GM21717 (cell line): ENCODE data around the gene PCDHGA5.
"Not testable (repeated sequence)": the region's sequence is repeated elsewhere in the genome, so short reads cannot be mapped to it uniquely, and the experiment has no call there.

Experiments used
- ATAC-seq: cut with Tn5 transposase; IDR thresholded peaks from one replicate; pipeline ENCODE4 v1.9.1; 2021; ENCODE audit warnings: mild to moderate bottlenecking, moderate library complexity; ENCODE audit not compliant: unreplicated experiment

PCDHGA5 gene

DNA sequence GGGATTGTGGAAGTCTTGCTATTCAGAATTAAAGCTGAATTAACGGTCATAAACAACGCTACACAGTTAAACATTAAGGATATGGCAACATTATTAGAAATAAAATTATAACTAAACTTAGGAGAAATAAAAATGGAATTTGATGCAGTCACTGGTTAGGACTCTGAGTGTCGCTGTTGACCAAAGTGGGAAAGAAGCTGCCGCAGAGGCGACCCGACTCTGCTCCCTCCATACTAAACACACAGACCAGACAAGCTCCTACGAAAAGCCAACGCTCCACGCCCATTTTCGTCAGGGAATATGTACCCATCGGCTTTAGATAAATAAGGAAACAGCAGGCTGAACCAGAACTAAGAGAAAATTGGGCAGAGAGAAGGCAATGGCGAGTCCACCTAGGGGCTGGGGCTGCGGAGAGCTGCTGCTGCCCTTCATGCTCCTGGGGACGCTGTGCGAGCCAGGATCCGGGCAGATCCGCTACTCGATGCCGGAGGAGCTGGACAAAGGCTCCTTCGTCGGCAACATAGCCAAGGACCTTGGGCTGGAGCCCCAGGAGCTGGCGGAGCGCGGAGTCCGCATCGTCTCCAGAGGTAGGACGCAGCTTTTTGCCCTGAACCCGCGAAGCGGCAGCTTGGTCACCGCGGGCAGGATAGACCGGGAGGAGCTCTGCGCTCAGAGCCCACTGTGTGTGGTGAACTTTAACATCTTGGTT, at the start of gene PCDHGA5:
PCDHGA5 (plus strand) TSS at position 211 of the 709 bp plus-strand sequence; CDS start at position 380, 169 bp downstream.
- no peak for ATAC-seq

DNA sequence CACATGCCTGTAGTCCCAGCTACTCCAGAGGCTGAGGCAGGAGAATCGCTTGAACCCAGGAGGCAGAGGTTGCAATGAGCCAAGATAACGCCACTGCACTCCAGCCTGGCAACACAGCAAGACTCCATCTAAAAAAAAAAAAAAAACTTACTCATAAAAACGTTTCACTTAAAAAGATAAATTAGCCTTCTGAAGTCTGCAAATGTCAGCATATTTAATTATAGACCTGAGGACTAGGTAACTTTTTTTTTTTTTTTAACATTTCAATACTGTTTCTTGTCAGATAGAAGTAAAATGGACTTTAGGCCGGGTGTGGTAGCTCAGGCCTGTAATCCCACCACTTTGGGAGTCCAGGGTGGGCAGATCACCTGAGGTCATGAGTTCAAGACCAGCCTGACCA, 47.0 kb upstream of the PCDHGA5 start:
- ATAC-seq, result not testable (repeated sequence)

DNA sequence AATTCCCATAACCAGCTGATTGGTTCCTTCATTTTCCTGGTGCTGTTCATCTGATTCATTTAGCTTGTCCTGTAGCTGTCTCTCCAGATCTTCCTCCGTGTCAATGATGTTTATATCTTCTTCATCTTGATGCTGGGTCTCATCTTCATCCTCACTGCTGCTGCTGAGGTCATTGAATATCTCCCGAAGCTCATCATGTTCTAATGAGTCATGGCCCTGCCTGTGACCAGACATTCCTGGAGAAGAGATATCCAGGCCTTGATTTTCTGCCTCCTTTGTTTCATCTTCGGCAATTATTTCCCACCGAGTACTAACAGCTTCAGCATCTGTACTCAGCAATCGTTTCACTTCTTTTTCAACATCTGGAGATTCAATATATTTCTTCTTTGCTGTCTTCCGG, 44.8 kb upstream of the PCDHGA5 start:
- no peak for ATAC-seq

DNA sequence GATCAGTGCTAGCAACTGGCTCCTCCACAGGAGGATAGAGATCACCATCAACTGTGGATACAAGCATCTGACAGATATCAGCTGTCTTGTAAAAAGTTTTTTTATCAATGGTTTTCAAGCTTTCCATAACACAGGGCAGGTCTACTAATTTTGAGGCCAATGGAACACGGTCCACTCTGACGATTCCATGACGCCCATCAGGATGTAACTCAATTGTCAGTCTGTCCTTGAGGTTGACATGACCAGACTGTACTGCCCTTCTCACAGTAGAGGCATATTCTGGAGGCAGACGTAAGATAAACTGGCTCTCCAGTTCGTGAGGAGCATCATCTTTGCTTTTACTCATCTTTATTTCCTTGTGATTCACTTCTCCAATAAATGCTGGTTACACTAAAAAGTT, 44.3 kb upstream of the PCDHGA5 start:
- no peak for ATAC-seq

DNA sequence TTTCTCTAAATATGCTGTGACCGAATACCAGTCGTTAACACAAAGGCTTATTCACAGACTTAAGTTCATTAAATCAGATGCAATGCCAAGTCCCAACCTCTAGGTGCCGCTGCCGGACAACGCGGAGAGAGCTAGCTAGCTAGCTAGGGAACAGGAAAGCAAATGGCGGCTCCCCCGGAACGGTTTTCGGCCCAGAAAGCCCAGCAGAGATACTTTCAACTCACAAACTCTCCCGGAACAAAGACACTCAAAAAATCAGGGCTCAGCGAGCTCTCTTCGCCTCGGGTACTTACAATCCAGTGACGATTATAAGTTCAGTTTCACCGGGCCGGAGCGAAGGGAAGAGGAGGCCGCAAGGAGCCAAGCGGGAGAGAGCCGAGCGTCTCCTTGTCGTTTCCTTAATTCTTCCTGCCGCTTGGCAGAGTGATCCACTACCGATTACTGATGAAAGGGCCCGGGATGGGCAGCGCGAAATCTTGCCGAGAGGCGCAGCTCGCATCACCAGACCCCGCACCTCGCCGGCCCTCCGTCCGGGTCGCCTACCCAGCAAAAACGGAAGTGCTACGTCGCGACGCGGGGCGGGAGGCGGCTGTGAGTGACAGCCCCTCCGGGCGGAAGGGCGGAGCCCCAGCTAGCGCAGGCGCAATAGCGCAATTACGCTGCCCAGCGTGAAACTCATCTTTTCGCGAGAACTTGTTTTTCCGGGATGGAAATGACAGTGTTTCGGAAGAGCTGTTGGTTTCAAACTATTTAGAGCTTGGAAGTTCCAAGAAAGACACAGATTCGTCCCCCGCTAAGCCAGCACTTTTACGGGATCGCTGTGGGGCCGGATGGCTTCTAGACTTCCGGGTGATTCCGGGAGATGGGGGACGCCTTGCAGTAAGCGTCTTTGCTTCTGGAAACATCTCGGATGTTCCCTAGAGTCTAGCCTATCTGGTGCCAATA, 43.5 kb upstream of the PCDHGA5 start, which contains the start of gene TAF7:
TAF7 (minus strand) TSS at position 560 of the 945 bp plus-strand sequence. CDS start 740 bp downstream, outside the sequence.
- peak; percentile 93 for ATAC-seq

DNA sequence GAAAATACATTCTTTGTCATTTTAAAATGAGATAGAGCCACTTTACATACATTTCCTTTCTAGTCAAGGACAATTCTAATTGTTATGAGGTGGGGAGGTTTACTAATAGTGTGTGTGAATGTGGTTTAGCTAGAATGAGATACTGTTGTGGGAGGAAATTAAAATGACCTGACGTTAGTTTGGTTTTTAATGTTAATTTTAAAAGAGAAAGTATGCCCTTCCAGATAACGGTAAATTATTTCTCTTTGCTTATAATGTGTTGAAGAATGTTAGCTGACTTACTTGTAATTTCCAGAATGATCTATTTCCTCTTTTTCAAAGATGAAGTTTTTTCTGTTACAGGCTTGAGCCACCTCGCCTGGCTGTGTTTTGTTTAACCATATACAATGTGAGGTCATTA, 41.7 kb upstream of the PCDHGA5 start:
- ATAC-seq, result no peak

DNA sequence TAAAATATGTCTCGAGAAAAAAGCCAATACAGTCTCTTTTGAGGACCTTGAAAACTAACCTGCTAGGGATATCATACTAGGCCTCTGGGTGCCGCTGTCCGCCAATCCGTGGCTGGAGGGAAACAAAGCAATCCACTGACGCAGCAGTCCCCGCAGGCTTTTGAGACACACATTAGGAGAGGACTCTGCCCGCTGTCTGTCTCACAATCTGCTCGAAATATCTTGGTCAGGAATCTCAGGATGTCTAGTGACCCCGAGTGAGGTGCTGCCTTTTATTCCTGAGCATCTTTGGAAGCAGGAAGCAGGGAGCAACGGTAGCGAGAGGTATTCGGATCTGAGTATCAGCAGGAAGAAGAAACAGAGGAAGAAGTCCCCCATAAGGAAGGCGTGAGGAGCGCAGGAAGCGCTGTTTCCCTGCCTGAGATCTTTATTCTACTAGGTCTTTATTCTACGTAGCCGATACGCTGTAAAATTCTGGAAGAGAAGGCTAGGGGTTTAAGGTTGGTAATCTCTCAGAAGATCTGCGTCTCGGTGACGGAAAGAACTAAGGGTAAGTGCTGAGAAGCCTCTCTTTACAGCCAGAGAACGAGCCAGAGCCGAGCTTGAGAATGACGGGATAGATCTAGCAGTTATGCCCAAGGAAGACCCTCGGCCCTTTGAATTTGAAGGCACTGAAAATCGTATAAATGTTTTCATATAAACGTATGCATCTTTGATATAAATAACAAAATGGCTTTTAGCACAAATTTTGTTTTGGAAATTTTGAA, 37.7 kb upstream of the PCDHGA5 start:
- peak; percentile 82 for ATAC-seq

DNA sequence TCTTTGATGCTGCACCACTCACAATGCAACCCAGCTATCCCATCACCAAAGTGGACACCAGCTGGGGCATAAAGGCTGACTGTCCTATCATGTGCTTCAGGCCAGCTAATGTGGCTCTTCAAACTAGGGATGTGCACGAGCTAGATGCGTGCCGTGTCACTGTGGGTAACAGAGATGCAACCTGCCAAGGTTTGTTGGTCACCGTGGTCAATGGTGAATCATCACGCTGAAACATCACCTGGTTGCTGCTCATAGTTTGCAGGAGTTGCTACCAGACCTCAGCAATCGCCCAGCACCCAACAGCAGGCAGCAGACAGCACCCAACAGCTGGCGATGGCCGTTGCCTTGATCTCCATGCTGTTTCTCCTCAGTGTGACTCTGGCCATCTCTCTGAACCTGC, 35.7 kb upstream of the PCDHGA5 start:
- ATAC-seq, result no peak

DNA sequence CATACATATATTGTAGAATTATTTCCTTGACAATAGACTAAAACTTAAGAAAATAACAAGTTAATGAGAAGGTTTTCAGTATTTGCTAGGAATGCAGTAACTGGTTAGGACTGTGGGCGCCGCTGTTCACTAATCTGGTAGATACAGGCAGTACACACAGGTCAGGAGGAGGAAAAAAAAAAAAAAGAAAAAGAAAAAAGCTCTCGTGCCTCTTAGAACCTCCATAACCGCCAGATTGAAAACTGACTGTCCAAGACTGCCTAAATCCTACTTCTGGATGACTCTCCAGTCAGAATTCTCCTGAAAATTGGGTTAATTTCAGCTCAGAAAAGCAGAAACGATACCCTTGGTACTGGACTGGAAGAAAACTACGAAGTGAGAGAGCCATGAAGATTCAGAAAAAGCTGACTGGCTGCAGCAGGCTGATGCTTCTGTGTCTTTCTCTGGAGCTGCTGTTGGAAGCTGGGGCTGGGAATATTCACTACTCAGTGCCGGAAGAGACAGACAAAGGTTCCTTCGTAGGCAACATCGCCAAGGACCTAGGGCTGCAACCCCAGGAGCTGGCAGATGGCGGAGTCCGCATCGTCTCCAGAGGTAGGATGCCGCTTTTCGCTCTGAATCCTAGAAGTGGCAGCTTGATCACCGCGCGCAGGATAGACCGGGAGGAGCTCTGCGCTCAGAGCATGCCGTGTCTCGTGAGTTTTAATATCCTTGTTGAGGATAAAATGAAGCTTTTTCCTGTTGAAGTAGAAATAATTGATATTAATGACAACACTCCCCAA, 33.5 kb upstream of the PCDHGA5 start, which contains the start of gene PCDHGA1:
PCDHGA1 (plus strand) TSS at position 216 of the 782 bp plus-strand sequence.
- ATAC-seq, result no peak

DNA sequence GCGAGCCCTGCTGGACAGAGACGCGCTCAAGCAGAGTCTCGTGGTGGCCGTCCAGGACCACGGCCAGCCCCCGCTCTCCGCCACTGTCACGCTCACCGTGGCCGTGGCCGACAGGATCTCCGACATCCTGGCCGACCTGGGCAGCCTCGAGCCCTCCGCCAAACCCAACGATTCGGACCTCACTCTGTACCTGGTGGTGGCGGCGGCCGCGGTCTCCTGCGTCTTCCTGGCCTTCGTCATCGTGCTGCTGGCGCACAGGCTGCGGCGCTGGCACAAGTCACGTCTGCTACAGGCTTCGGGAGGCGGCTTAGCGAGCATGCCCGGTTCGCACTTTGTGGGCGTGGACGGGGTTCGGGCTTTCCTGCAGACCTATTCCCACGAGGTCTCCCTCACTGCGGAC, 31.4 kb upstream of the PCDHGA5 start:
- not testable (repeated sequence) for ATAC-seq

DNA sequence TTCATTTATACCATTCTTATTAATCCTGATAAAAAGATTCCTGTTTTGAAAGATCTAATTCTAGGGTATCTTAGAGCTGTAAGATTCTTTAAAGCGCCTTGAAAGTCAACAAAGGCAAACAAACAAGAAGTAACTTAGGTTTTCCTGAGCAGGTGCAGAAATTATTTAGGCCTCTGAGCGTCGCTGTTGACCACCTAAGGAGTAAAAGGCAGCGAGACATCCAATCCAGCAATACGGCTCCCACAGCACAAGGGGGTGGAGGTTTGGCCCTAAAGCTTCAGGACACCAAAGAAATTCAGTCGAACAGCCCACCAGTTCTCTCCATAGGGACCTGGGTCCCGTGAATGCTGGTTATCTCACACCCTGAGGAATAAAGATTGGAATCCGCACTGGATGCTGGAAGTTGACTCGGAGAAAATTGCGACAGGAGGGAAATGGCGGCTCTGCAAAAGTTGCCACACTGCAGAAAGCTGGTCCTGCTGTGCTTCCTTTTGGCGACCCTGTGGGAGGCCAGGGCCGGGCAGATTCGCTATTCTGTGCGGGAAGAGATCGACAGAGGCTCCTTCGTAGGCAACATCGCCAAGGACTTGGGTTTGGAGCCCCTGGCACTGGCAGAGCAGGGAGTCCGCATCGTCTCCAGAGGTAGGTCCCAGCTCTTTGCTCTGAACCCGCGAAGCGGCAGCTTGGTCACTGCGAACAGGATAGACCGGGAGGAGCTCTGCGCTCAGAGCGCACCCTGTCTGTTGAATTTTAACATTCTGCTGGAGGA, 25.2 kb upstream of the PCDHGA5 start, which contains the start of gene PCDHGA2:
PCDHGA2 (plus strand) TSS at position 223 of the 769 bp plus-strand sequence.
- no peak for ATAC-seq

DNA sequence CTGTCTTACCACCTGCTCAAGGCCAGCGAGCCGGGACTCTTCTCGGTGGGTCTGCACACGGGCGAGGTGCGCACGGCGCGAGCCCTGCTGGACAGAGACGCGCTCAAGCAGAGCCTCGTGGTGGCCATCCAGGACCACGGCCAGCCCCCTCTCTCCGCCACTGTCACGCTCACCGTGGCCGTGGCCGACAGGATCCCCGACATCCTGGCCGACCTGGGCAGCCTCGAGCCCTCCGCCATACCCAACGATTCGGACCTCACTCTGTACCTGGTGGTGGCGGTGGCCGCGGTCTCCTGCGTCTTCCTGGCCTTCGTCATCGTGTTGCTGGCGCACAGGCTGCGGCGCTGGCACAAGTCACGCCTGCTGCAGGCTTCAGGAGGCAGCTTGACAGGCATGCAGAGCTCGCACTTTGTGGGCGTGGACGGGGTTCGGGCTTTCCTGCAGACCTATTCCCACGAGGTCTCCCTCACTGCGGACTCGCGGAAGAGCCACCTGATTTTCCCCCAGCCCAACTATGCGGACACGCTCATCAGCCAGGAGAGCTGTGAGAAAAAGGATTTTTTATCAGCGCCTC, 23.1 kb upstream of the PCDHGA5 start:
- not testable (repeated sequence) for ATAC-seq

DNA sequence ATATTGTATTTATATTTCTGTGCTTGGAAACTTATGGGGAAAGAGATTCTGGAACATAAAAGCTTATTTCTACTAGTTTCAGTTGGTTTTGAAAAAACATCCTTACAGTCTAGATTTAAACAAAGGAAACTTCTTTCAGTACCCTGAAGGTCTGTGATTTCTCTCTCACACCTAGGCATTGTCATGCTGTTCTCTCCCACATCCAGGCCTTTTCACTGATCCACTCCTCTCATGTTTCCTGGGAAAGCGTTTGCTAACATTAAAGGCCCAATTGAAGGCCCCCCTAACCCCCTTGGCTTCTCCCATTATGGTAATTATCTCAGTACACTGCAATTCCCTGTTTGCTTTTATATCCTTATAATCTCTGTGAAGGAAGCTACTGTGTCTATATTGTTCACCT, 21.2 kb upstream of the PCDHGA5 start:
- no peak for ATAC-seq

DNA sequence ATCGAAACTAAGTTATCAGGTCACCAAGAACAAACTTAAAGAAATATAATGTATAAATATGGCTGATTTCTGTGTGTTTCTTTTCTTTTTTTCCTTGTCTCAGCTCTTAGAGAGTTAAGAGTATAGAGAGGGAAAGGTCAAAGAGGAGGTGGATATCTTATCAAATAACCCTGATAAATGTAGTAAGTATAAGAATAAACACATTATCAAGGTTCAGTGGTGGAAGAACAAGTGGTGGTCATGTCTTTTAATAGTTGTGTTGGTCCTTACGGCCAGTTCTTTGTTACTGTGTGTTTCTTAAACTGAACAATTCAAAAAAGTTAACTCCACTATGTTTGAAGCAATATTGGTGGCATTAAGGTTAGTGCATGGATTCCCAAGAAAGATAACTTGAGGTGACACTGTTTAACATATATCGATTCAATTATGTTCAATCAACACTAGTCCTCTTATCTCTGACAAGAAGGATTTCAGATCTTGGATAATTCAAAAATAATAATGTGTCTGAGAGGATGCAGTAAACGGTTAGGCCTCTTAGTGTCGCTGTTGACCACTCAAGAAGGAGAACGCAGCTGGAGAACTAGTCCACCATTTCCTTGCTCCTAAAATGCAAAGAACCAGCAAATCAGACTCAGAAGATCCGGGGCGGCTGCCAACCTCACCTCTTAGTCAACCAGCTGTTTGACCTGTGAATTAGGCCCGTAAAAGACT, 20.6 kb upstream of the PCDHGA5 start, which contains the start of gene PCDHGA3:
PCDHGA3 (plus strand) TSS at position 588 of the 711 bp plus-strand sequence. CDS start 205 bp downstream, outside the sequence.
- ATAC-seq, result no peak

DNA sequence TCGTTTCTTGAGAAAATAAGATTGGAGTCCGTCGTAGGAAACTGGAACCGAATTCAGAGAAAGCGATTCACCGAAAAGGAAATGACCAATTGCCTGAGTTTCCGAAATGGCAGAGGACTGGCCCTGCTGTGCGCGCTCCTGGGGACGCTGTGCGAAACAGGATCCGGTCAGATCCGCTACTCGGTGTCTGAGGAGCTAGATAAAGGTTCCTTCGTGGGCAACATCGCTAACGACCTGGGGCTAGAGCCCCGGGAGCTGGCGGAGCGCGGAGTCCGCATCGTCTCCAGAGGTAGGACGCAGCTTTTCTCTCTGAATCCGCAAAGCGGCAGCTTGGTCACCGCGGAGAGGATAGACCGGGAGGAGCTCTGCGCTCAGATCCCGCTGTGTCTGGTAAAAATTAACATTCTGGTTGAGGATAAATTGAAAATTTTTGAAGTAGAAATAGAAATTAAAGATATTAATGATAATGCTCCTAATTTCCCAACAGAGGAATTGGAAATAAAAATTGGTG, 20.0 kb upstream of the PCDHGA5 start:
- ATAC-seq, result no peak

DNA sequence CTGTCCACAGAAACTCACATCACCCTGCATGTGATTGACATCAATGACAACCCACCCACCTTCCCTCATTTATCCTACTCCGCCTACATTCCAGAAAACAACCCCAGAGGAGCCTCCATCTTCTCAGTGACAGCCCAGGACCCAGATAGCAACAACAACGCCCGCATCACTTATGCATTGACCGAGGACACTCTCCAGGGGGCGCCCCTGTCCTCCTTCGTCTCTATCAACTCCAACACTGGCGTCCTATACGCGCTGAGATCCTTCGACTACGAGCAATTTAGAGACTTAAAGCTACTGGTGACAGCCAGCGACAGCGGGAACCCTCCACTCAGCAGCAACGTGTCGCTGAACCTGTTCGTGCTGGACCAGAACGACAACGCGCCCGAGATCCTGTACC, 18.6 kb upstream of the PCDHGA5 start:
- no peak for ATAC-seq

DNA sequence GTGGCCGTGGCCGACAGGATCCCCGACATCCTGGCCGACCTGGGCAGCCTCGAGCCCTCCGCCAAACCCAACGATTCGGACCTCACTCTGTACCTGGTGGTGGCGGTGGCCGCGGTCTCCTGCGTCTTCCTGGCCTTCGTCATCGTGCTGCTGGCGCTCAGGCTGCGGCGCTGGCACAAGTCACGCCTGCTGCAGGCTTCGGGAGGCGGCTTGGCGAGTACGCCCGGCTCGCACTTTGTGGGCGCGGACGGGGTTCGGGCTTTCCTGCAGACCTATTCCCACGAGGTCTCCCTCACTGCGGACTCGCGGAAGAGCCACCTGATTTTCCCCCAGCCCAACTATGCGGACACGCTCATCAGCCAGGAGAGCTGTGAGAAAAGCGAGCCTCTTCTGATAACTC, 17.9 kb upstream of the PCDHGA5 start:
- not testable (repeated sequence) for ATAC-seq
